ENCODE measurements around the gene NPIPB13. TPM values are rescaled to one million over a fixed set of nuclear protein-coding genes. Genes with fewer than 3 reads are reported as not detected.

The NPIPB13 gene
- total RNA-seq, 2 experiments from 2014 or later = 9.0 to 11.4 TPM

Other genes starting within 250 kb of the NPIPB13 start
- under 1 TPM; 0.19 to 0.30 TPM for gene DOC2A, start 237.5 kb downstream of the NPIPB13 start, total RNA-seq
- not detected for gene C16orf92, start 225.3 kb downstream of the NPIPB13 start, total RNA-seq
- gene TLCD3B, start 217.2 kb downstream of the NPIPB13 start, total RNA-seq = 1 to 10 TPM; 7.1 to 7.2 TPM
- gene ALDOA, start 182.7 kb downstream of the NPIPB13 start, total RNA-seq = 1,000 to 10,000 TPM; 1,139 to 1,329 TPM
- gene PPP4C, start 172.5 kb downstream of the NPIPB13 start, total RNA-seq = 100 to 1,000 TPM; 129 to 136 TPM
- 1 to 10 TPM; 1.2 to 1.7 TPM for gene TBX6, start 156.6 kb downstream of the NPIPB13 start, total RNA-seq
- 10 to 100 TPM; 50.7 to 55.4 TPM for gene YPEL3, start 152.3 kb downstream of the NPIPB13 start, total RNA-seq
- gene GDPD3, start 134.9 kb downstream of the NPIPB13 start, total RNA-seq = 10 to 100 TPM; 11.8 to 13.2 TPM
- 10 to 100 TPM; 65.4 to 69.2 TPM for gene MAPK3, start 125.3 kb downstream of the NPIPB13 start, total RNA-seq
- 1,000 to 10,000 TPM; 1,809 to 1,847 TPM for gene CORO1A, start 64.9 kb downstream of the NPIPB13 start, total RNA-seq
- gene BOLA2B, start 54.8 kb downstream of the NPIPB13 start, total RNA-seq = 100 to 1,000 TPM; 136 to 141 TPM
- 10 to 100 TPM; 54.1 to 95.0 TPM for gene SLX1A, start 54.6 kb downstream of the NPIPB13 start, total RNA-seq
- 10 to 100 TPM; 37.5 to 38.1 TPM for gene SULT1A3, start 49.2 kb downstream of the NPIPB13 start, total RNA-seq
- gene CD2BP2, start 106.8 kb upstream of the NPIPB13 start, total RNA-seq = 10 to 100 TPM; 51.8 to 65.0 TPM
- 10 to 100 TPM; 63.9 to 69.9 TPM for gene TBC1D10B, start 122.0 kb upstream of the NPIPB13 start, total RNA-seq
- not detected for gene MYL11, start 126.3 kb upstream of the NPIPB13 start, total RNA-seq
- 100 to 1,000 TPM; 383 to 413 TPM for gene SEPTIN1, start 134.1 kb upstream of the NPIPB13 start, total RNA-seq
- gene ZNF48, start 146.9 kb upstream of the NPIPB13 start, total RNA-seq = 10 to 100 TPM; 13.7 to 13.9 TPM
- 1 to 10 TPM; 3.4 to 3.7 TPM for gene ZNF771, start 159.1 kb upstream of the NPIPB13 start, total RNA-seq
- gene DCTPP1, start 181.6 kb upstream of the NPIPB13 start, total RNA-seq = 10 to 100 TPM; 48.4 to 51.4 TPM
- gene SEPHS2, start 197.4 kb upstream of the NPIPB13 start, total RNA-seq = 10 to 100 TPM; 52.2 to 58.9 TPM
- 100 to 1,000 TPM; 521 to 598 TPM for gene ITGAL, start 224.3 kb upstream of the NPIPB13 start, total RNA-seq

Measured in activated CD4-positive, alpha-beta T cell treated with anti-CD3 and anti-CD28 coated beads, Interleukin-2, amount 10 ng/mL, durations not matched to agents 7 days and 5 days (primary cell).